Brain microvascular endothelial cell (primary cell): ENCODE results near the gene RHBDL3.

ENCODE experiments used
- DNase-seq: peaks from one replicate; pipeline ENCODE4 v3.0.0-alpha.2; 2020
- H3K27ac ChIP-seq: fragments of 250-450 bp; sonication (Bioruptor Pico); 2 replicates; pipeline ENCODE4 v1.5.1; 2020; ENCODE audit warnings: mild to moderate bottlenecking, moderate library complexity
- H3K27me3 ChIP-seq: fragments of 250-450 bp; sonication (Bioruptor Pico); replicated peaks from 2 replicates; pipeline ENCODE4 v1.5.1; 2020; ENCODE audit warnings: mild to moderate bottlenecking
- H3K36me3 ChIP-seq: fragments of 250-450 bp; sonication (Bioruptor Pico); replicated peaks from 2 replicates; pipeline ENCODE4 v1.5.1; 2020; ENCODE audit warnings: mild to moderate bottlenecking
- H3K4me3 ChIP-seq: 2 replicates; pipeline ENCODE4 v1.5.1; 2011; ENCODE audit warnings: low read depth, mild to moderate bottlenecking, control low read depth, low read length, moderate library complexity
- CTCF ChIP-seq: IDR thresholded peaks from 2 replicates; pipeline ENCODE4 v1.5.1; 2011; ENCODE audit warnings: low read depth, mild to moderate bottlenecking, moderate library complexity, low read length, control low read depth, inconsistent platforms; ENCODE audit errors: missing control alignments
- in situ Hi-C: cut with HindIII; loops from 2 replicates; pipeline ENCODE4 v1.10.0; 2017; ENCODE audit warnings: low sequenced_read_pairs, low pct_ligation_motif_present

RHBDL3 gene

GRCh38 chr17:32297860-32298259 is 32.2 kb downstream of the RHBDL3 start:
- in situ Hi-C loops = no loop called here
- Histone ChIP-seq H3K4me3 (no peak overlapping the region), H3K36me3 (no peaks in the 10 kb centered on the region), H3K27me3 (no peaks in the 10 kb centered on the region), H3K27ac (no peak overlapping the region)
- no peak for DNase-seq
- no peak for TF ChIP-seq CTCF

- in situ Hi-C loops = no loop called here
Observed at GRCh38 chr17:32298298-32298697, 32.7 kb downstream of the RHBDL3 start.

GRCh38 chr17:32298721-32299579 is 33.3 kb downstream of the RHBDL3 start:
- no peak for TF ChIP-seq CTCF
- Histone ChIP-seq H3K36me3 (no peaks in the 10 kb centered on the region), H3K27me3 (no peaks in the 10 kb centered on the region), H3K27ac (no peak overlapping the region), H3K4me3 (no peak overlapping the region)
- DNase-seq = no peak
- in situ Hi-C loops = no loop called here

More at GRCh38 chr17:32298298-32298697, 32.7 kb downstream of the RHBDL3 start:
- DNase-seq = no peak
- H3K27me3 ChIP-seq = no peaks in the 10 kb centered on the region
- no peak overlapping the region for H3K4me3 ChIP-seq
- H3K36me3 ChIP-seq = no peaks in the 10 kb centered on the region
- no peak for TF ChIP-seq CTCF
- no peak overlapping the region for H3K27ac ChIP-seq

- DNase-seq = no peak
- no peaks in the 10 kb centered on the region for H3K36me3 ChIP-seq
- H3K27me3 ChIP-seq = no peaks in the 10 kb centered on the region
- no peak overlapping the region for H3K27ac ChIP-seq
- in situ Hi-C loops = no loop called here
- no peak overlapping the region for H3K4me3 ChIP-seq
- no peak for TF ChIP-seq CTCF
Observed at GRCh38 chr17:32299580-32300164, 34.0 kb downstream of the RHBDL3 start.

- Histone ChIP-seq H3K27me3 (no peaks in the 10 kb centered on the region), H3K27ac (no peak overlapping the region), H3K4me3 (no peak overlapping the region), H3K36me3 (no peaks in the 10 kb centered on the region)
- DNase-seq = no peak
- no peak for TF ChIP-seq CTCF
- in situ Hi-C loops = no loop called here
Observed at GRCh38 chr17:32302037-32302436, 36.4 kb downstream of the RHBDL3 start.
